ENCODE data around the gene EGLN1.

EGLN1 gene

GRCh38 chr1:231322880-231323530 lies 99.1 kb downstream of the EGLN1 start:
- DNase-seq: no peak

GRCh38 chr1:231319080-231319479 lies 103.0 kb downstream of the EGLN1 start:
- no peak for DNase-seq

GRCh38 chr1:231318568-231318967 lies 103.5 kb downstream of the EGLN1 start:
- no peak for DNase-seq

GRCh38 chr1:231318015-231318355 lies 104.1 kb downstream of the EGLN1 start:
- no peak for DNase-seq

- DNase-seq: no peak
These were observed 104.6 kb downstream of the EGLN1 start for GRCh38 chr1:231317306-231318014.

GRCh38 chr1:231315887-231316286 lies 106.2 kb downstream of the EGLN1 start:
- no peak for DNase-seq
